Trophoblast cell (in vitro differentiated cells and primary cell): ENCODE data around the gene PCSK1.
"Not testable (repeated sequence)": the region's sequence is repeated elsewhere in the genome, so short reads cannot be mapped to it uniquely, and the experiment has no call there.

Source experiments
- DNase-seq, 2 donors: peaks; one replicate each; pipeline ENCODE4 v3.0.0-alpha.2; 2016
- H2AFZ ChIP-seq: 2 replicates; pipeline ENCODE4 v1.6.1; 2013; ENCODE audit warnings: low read length, moderate library complexity, mild to moderate bottlenecking; ENCODE audit not compliant: insufficient read depth, poor library complexity
- H2AK5ac ChIP-seq: 2 replicates; pipeline ENCODE4 v1.6.1; 2013; ENCODE audit warnings: mild to moderate bottlenecking, low read length
- H2BK120ac ChIP-seq: 2 replicates; pipeline ENCODE4 v1.6.1; 2013; ENCODE audit warnings: low read length, mild to moderate bottlenecking, moderate library complexity; ENCODE audit not compliant: insufficient read depth, poor library complexity
- H2BK12ac ChIP-seq: 2 replicates; pipeline ENCODE4 v1.6.1; 2013; ENCODE audit warnings: mild to moderate bottlenecking, low read length, moderate library complexity
- H2BK5ac ChIP-seq: 2 replicates; pipeline ENCODE4 v1.6.1; 2013; ENCODE audit warnings: low read length, low read depth, moderate library complexity, mild to moderate bottlenecking; ENCODE audit not compliant: poor library complexity
- H3K14ac ChIP-seq: 2 replicates; pipeline ENCODE4 v1.6.1; 2013; ENCODE audit warnings: mild to moderate bottlenecking, low read length
- H3K18ac ChIP-seq: 2 replicates; pipeline ENCODE4 v1.6.1; 2013; ENCODE audit warnings: mild to moderate bottlenecking, low read length
- H3K23ac ChIP-seq: 2 replicates; pipeline ENCODE4 v1.6.1; 2013; ENCODE audit warnings: low read length
- H3K27ac ChIP-seq: 2 replicates; pipeline ENCODE4 v1.5.1; 2013; ENCODE audit warnings: low read depth, mild to moderate bottlenecking, inconsistent platforms, low read length, moderate library complexity
- H3K27me3 ChIP-seq: 2 replicates; pipeline ENCODE4 v1.6.1; 2013; ENCODE audit warnings: inconsistent platforms, mild to moderate bottlenecking, low read length, moderate library complexity; ENCODE audit not compliant: insufficient read depth
- H3K36me3 ChIP-seq, 2 experiments: 1 replicate in 1 of 2; 2 replicates in 1 of 2; pipeline ENCODE4 v1.6.1; 2013; ENCODE audit warnings: low read length in 2 of 2, mild to moderate bottlenecking in 2 of 2, moderate library complexity in 1 of 2; ENCODE audit not compliant: insufficient read depth in 2 of 2, control insufficient read depth in 1 of 2
- H3K4ac ChIP-seq: 2 replicates; pipeline ENCODE4 v1.6.1; 2013; ENCODE audit warnings: low read depth, mild to moderate bottlenecking, low read length, moderate library complexity
- H3K4me1 ChIP-seq, 2 experiments: 1 replicate in 1 of 2; 2 replicates in 1 of 2; pipeline ENCODE4 v1.6.1; 2013; ENCODE audit warnings: low read length in 2 of 2, mild to moderate bottlenecking in 2 of 2, moderate library complexity in 1 of 2; ENCODE audit not compliant: insufficient read depth in 2 of 2, control insufficient read depth in 1 of 2
- H3K4me2 ChIP-seq: 2 replicates; pipeline ENCODE4 v1.6.1; 2013; ENCODE audit warnings: inconsistent platforms, mild to moderate bottlenecking, low read length, moderate library complexity
- H3K4me3 ChIP-seq: 2 replicates; pipeline ENCODE4 v1.5.1; 2013; ENCODE audit warnings: mild to moderate bottlenecking, low read depth, low read length, inconsistent platforms
- H3K79me1 ChIP-seq: one replicate; pipeline ENCODE4 v1.6.1; 2013; ENCODE audit warnings: low read length
- H3K79me2 ChIP-seq: 2 replicates; pipeline ENCODE4 v1.6.1; 2013; ENCODE audit warnings: low read length, mild to moderate bottlenecking; ENCODE audit not compliant: control insufficient read depth, insufficient read depth, poor library complexity
- H3K9ac ChIP-seq: 2 replicates; pipeline ENCODE4 v1.6.1; 2013; ENCODE audit warnings: mild to moderate bottlenecking, low read length
- H3K9me3 ChIP-seq: 2 replicates; pipeline ENCODE4 v1.6.1; 2013; ENCODE audit warnings: low read depth, mild to moderate bottlenecking, control low read depth, inconsistent platforms, low read length; ENCODE audit not compliant: insufficient read depth
- H4K12ac ChIP-seq: 2 replicates; pipeline ENCODE4 v1.6.1; 2013; ENCODE audit warnings: low read depth, mild to moderate bottlenecking, low read length, moderate library complexity
- H4K8ac ChIP-seq: 2 replicates; pipeline ENCODE4 v1.6.1; 2013; ENCODE audit warnings: low read depth, mild to moderate bottlenecking, low read length, moderate library complexity
- H4K91ac ChIP-seq: one replicate; pipeline ENCODE4 v1.6.1; 2013; ENCODE audit warnings: low read depth, mild to moderate bottlenecking, low read length, moderate library complexity
- WGBS: extraction: QIAGEN DNeasy Blood & Tissue Kit; methylation state at CpG from one replicate; pipeline ENCODE4 v1.1.7; 2013; ENCODE audit warnings: missing lambda C conversion rate; ENCODE audit not compliant: insufficient read length, insufficient coverage; ENCODE audit errors: extremely low coverage; 5-methylcytosine and 5-hydroxymethylcytosine counted together

PCSK1 gene

GRCh38 chr5:96395295-96395694 is 37.8 kb downstream of the PCSK1 start:
- H4K12ac ChIP-seq, H3K27ac ChIP-seq, H3K9ac ChIP-seq, H3K79me2 ChIP-seq, H3K4me2 ChIP-seq, H2AFZ ChIP-seq, H2AK5ac ChIP-seq, H3K79me1 ChIP-seq, H2BK12ac ChIP-seq, H3K4me3 ChIP-seq, H3K27me3 ChIP-seq, H3K4ac ChIP-seq, H4K8ac ChIP-seq, H3K14ac ChIP-seq, H3K9me3 ChIP-seq, H2BK120ac ChIP-seq, H2BK5ac ChIP-seq, DNase-seq, H3K4me1 ChIP-seq, H3K36me3 ChIP-seq, H3K23ac ChIP-seq, H3K18ac ChIP-seq, H4K91ac ChIP-seq: not testable (repeated sequence)

DNA sequence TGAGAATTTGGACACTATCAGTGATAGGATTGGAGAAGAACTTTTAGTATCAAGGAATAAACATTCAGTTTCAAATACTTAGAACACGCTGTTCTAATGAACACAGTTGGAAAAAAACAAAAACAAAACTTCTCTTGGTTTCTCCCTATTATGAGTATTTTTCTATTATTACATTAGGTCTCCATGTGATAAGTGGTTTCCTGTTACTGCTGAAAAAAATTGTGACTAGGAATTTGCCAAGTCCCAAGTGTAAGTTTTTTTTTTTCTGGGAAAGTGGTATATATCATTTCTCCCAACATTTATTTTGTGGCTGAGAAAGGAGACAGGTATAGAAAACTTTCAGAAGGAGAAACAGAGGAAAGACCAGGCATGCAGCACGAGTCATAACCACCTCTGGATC is 41.1 kb downstream of the PCSK1 start:
- H2BK12ac ChIP-seq = no peak overlapping the region
- no peak overlapping the region for H3K27ac ChIP-seq
- H3K9ac ChIP-seq = no peak overlapping the region
- H3K79me2 ChIP-seq = no peaks in the 10 kb centered on the region
- no peak overlapping the region for H3K23ac ChIP-seq
- no peaks in the 10 kb centered on the region for H3K4me1 ChIP-seq
- H3K27me3 ChIP-seq = no peaks in the 10 kb centered on the region
- no peak overlapping the region for H3K4ac ChIP-seq
- no peaks in the 10 kb centered on the region for H3K79me1 ChIP-seq
- WGBS = no CpG with 5 or more reads among the region's 2 CpGs
- no peak overlapping the region for H3K4me3 ChIP-seq
- no peak overlapping the region for H3K14ac ChIP-seq
- H2BK5ac ChIP-seq = no peak overlapping the region
- H3K9me3 ChIP-seq = peaks cover 1% of the 10 kb centered on the region
- H4K91ac ChIP-seq = no peak overlapping the region
- no peaks in the 10 kb centered on the region for H3K36me3 ChIP-seq
- no peak overlapping the region for H2AFZ ChIP-seq
- no peak overlapping the region for H2BK120ac ChIP-seq
- no peak overlapping the region for H4K12ac ChIP-seq
- H3K18ac ChIP-seq = no peak overlapping the region
- no peak for DNase-seq
- H4K8ac ChIP-seq = no peak overlapping the region
- H2AK5ac ChIP-seq = no peak overlapping the region
- no peak overlapping the region for H3K4me2 ChIP-seq

DNA sequence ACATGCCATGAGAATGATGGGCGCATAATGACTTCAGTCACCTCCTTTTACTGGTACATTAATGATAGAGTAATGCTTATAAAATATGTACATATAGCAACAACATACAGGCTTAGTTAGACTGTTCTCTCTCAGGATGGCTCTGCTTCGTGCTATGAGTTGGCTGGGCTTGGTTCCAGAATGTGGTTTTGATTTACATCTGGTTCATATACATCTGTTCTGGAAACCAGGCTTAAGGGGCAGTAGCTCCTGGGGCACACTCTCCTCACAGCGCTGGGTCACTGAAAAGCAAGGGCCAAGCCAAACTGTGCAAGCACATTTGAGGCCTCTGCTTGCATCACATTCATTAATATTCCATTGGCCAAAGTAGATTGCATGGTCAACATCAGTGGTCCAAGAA is 44.9 kb downstream of the PCSK1 start:
- Histone ChIP-seq H3K79me1 (no peaks in the 10 kb centered on the region), H3K14ac (no peak overlapping the region), H4K12ac (no peak overlapping the region), H2BK120ac (no peak overlapping the region), H4K8ac (no peak overlapping the region), H2BK5ac (no peak overlapping the region), H3K4me1 (no peaks in the 10 kb centered on the region), H3K4me3 (no peak overlapping the region), H2AFZ (no peak overlapping the region), H3K4me2 (no peak overlapping the region), H2BK12ac (no peak overlapping the region), H3K27ac (no peak overlapping the region), H3K4ac (no peak overlapping the region), H3K9ac (no peak overlapping the region), H3K79me2 (no peaks in the 10 kb centered on the region), H3K36me3 (no peaks in the 10 kb centered on the region), H3K23ac (no peak overlapping the region), H3K18ac (no peak overlapping the region), H4K91ac (no peak overlapping the region), H2AK5ac (no peak overlapping the region), H3K27me3 (no peaks in the 10 kb centered on the region), H3K9me3 (no peaks in the 10 kb centered on the region)
- no peak for DNase-seq
- no CpG with 5 or more reads among the region's 3 CpGs for WGBS

DNA sequence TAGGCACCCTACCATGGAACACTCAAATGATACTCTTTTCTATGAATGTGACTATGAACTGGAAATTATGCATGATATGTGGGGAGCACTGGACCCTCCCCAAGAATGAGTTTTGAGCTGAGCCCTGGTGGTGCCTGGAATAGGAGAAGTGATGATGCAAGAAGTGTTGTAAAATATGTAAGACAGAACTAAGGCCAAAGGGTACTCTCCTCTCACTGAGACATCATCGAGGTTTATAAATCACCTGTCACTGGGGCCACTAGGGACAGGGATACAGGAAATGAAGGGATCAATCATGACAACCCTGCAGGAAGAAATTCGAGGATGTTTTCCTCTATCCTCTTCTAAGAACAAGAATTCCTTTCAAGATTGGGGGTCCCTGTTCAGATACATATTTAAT is 45.4 kb downstream of the PCSK1 start:
- Histone ChIP-seq H2BK5ac (no peak overlapping the region), H3K27me3 (no peaks in the 10 kb centered on the region), H3K79me1 (no peaks in the 10 kb centered on the region), H3K23ac (no peak overlapping the region), H4K12ac (no peak overlapping the region), H3K4me3 (no peak overlapping the region), H3K9ac (no peak overlapping the region), H3K4me1 (no peaks in the 10 kb centered on the region), H4K8ac (no peak overlapping the region), H2BK120ac (no peak overlapping the region), H3K14ac (no peak overlapping the region), H3K27ac (no peak overlapping the region), H3K9me3 (no peaks in the 10 kb centered on the region), H3K4ac (no peak overlapping the region), H2AFZ (no peak overlapping the region), H3K18ac (no peak overlapping the region), H2AK5ac (no peak overlapping the region), H4K91ac (no peak overlapping the region), H3K36me3 (no peaks in the 10 kb centered on the region), H3K79me2 (no peaks in the 10 kb centered on the region), H3K4me2 (no peak overlapping the region), H2BK12ac (no peak overlapping the region)
- DNase-seq = no peak
- WGBS = no CpG with 5 or more reads among the region's 2 CpGs

DNA sequence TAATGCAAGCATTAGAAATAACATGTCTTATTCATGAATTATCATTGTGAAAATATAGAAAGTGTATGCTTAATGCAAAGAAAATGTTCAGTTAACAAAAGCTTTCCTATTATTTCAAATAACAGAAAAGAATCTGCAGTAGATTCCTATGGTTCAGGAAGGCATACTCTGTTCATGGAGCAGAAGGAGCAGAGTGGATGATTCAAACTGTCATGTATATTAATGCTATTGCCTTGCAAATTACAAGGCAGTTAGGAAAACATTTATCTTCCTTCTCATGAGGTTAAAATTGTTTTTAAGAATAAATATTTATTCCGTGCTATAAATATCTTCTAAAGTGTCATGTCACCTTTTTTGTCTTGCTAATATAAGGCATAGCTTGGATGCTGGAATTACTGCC is 47.5 kb downstream of the PCSK1 start:
- H4K8ac ChIP-seq = no peak overlapping the region
- H3K18ac ChIP-seq = no peak overlapping the region
- no peak overlapping the region for H2AFZ ChIP-seq
- H2BK5ac ChIP-seq = no peak overlapping the region
- H2AK5ac ChIP-seq = no peak overlapping the region
- DNase-seq = no peak
- H3K79me2 ChIP-seq = no peaks in the 10 kb centered on the region
- no peak overlapping the region for H2BK120ac ChIP-seq
- H3K27ac ChIP-seq = no peak overlapping the region
- no peak overlapping the region for H3K4me3 ChIP-seq
- H3K36me3 ChIP-seq = no peaks in the 10 kb centered on the region
- H4K12ac ChIP-seq = no peak overlapping the region
- no peak overlapping the region for H4K91ac ChIP-seq
- no peak overlapping the region for H2BK12ac ChIP-seq
- no peaks in the 10 kb centered on the region for H3K79me1 ChIP-seq
- H3K4me1 ChIP-seq = no peaks in the 10 kb centered on the region
- no peaks in the 10 kb centered on the region for H3K9me3 ChIP-seq
- no peaks in the 10 kb centered on the region for H3K27me3 ChIP-seq
- H3K4ac ChIP-seq = no peak overlapping the region
- H3K14ac ChIP-seq = no peak overlapping the region
- H3K9ac ChIP-seq = no peak overlapping the region
- no peak overlapping the region for H3K4me2 ChIP-seq
- WGBS = no CpG with 5 or more reads among the region's 1 CpG
- H3K23ac ChIP-seq = no peak overlapping the region
